ENCODE measurements around the gene RASAL3. TPM values are rescaled to one million over a fixed set of nuclear protein-coding genes. Genes with fewer than 3 reads are reported as not detected.

RASAL3 gene
- total RNA-seq (1 to 10 TPM in 2 of 4 donors, under 1 TPM in 2; 0.68 to 2.5 (median 1.3) TPM), polyA plus RNA-seq (0.66 TPM)
- long read RNA-seq, donor 1, partial matches to known transcripts = 4 of 5 reads
- long read RNA-seq, donor 1, other reads (novel, unspliced or antisense) = 1 of 5 reads
- long read RNA-seq, donor 2, partial matches to known transcripts = 1 of 2 reads
- long read RNA-seq, donor 2, other reads (novel, unspliced or antisense) = 1 of 2 reads
- long read RNA-seq, donor 3, partial matches to known transcripts = 1 of 3 reads
- long read RNA-seq, donor 3, other reads (novel, unspliced or antisense) = 1 of 3 reads
- long read RNA-seq, donor 4, partial matches to known transcripts = 0 of 2 reads
- long read RNA-seq, donor 4, other reads (novel, unspliced or antisense) = 2 of 2 reads

DNA sequence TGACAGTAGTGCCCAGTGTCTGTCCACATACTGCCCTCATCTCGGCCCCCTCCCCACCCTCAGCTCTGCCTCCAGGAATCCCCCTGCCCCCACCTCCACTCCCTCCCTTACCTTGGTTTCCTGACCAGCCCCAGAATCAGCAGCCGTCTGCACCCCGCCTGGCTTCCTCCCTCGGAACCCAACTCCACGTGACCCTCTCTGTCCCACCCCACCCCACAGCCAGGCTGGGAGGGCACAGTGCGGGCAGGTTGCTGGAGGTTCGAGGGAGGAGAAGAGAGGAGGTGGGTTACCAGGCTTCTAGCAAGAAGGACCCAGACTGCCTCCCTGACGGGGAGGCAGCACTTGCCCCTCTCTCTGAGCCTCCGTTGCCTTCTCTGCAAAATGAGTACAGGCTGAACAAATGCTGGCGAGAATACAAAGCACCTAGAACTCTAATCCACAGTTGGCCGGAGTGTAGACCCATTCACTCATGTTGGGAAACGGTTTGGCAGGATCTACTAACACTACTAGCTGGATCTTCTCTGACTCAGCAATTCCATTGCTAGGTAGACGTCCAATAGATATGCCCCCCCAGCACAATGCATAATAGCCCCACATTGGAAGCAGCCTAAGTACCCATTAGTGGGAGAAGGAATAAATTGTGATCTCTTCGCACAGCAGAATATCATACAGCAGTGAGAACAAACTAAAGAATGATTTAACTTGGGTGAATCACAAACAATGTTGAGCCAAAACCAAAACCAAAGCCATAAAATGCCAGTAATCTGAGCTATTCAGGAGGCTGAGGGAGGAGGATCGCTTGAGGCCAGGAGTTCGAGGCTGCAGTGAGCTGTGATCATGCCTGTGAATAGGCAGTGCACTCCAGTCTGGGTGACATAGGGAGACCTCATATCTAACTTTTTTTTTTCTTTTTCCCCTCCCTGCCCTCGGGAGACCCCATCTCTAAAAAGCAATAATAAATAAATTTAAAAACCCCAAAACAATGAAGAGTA is at the start of gene RASAL3:
TSS of gene RASAL3 (minus strand) at position 151 of the 992 bp plus-strand sequence. CDS start 186 bp downstream, outside the sequence.
- intact Hi-C loops (cut with DNase I) = loop anchor here in 1 of 4 donors (10.0 kb wide), 1 partner anchor 90 kb away; no protein-coding TSS in a partner anchor
- no peak within 1 kb of the TSS for H3K27ac ChIP-seq (ENCODE audit: low read length)
- no peaks in the 10 kb centered on the region for H3K27me3 ChIP-seq (ENCODE audit: control insufficient read depth, insufficient read depth)
- H3K4me3 ChIP-seq (ENCODE audit: low read length) = no peak within 1 kb of the TSS
- H3K4me1 ChIP-seq (ENCODE audit: control insufficient read depth, insufficient read depth, low read length) = peaks cover under 1% of the 10 kb centered on the region
- 34% methylated on average over 17 of the region's 17 CpGs for WGBS
- peak in 1 of 3 donors; percentile 61 for DNase-seq
- no peaks in the 10 kb centered on the region for H3K9me3 ChIP-seq (ENCODE audit: control insufficient read depth, low read length)
- peak; percentile 56 for ATAC-seq

- H3K4me3 ChIP-seq (ENCODE audit: low read length) = no peak overlapping the region
- H3K27me3 ChIP-seq (ENCODE audit: control insufficient read depth, insufficient read depth) = no peaks in the 10 kb centered on the region
- DNase-seq (no peak), ATAC-seq (no peak)
- WGBS = 89% methylated on average over 19 of the region's 19 CpGs
- intact Hi-C loops (cut with DNase I) = no loop called here
- H3K27ac ChIP-seq (ENCODE audit: low read length) = no peak overlapping the region
- H3K9me3 ChIP-seq (ENCODE audit: control insufficient read depth, low read length) = no peaks in the 10 kb centered on the region
- no peaks in the 10 kb centered on the region for H3K4me1 ChIP-seq (ENCODE audit: control insufficient read depth, insufficient read depth, low read length)
Measured at GRCh38 chr19:15511671-15512424, 47.5 kb upstream of the RASAL3 start.

GRCh38 chr19:15508035-15508710 is 43.8 kb upstream of the RASAL3 start, which contains the start of gene CYP4F22:
Gene CYP4F22, plus strand, starts transcription at chr19:15508525. Its CDS starts 16,812 bp downstream, at chr19:15525337.
- ATAC-seq = no peak
- peak within 1 kb of the TSS; percentile 18 for H3K4me3 ChIP-seq (ENCODE audit: low read length)
- no peaks in the 10 kb centered on the region for H3K9me3 ChIP-seq (ENCODE audit: control insufficient read depth, low read length)
- 3% methylated on average over 52 of the region's 52 CpGs for WGBS
- intact Hi-C loops (cut with DNase I) = no loop called here
- H3K27ac ChIP-seq (ENCODE audit: low read length) = no peak within 1 kb of the TSS
- H3K4me1 ChIP-seq (ENCODE audit: control insufficient read depth, insufficient read depth, low read length) = no peaks in the 10 kb centered on the region
- no peak for DNase-seq
- H3K27me3 ChIP-seq (ENCODE audit: control insufficient read depth, insufficient read depth) = no peaks in the 10 kb centered on the region

GRCh38 chr19:15507068-15508034 is 43.0 kb upstream of the RASAL3 start:
- DNase-seq (no peak), ATAC-seq (no peak)
- intact Hi-C loops (cut with DNase I) = no loop called here
- WGBS = 57% methylated on average over 14 of the region's 14 CpGs
- no peaks in the 10 kb centered on the region for H3K27me3 ChIP-seq (ENCODE audit: control insufficient read depth, insufficient read depth)
- H3K9me3 ChIP-seq (ENCODE audit: control insufficient read depth, low read length) = no peaks in the 10 kb centered on the region
- H3K4me3 ChIP-seq (ENCODE audit: low read length) = no peak overlapping the region
- H3K27ac ChIP-seq (ENCODE audit: low read length) = no peak overlapping the region
- H3K4me1 ChIP-seq (ENCODE audit: control insufficient read depth, insufficient read depth, low read length) = no peaks in the 10 kb centered on the region

DNA sequence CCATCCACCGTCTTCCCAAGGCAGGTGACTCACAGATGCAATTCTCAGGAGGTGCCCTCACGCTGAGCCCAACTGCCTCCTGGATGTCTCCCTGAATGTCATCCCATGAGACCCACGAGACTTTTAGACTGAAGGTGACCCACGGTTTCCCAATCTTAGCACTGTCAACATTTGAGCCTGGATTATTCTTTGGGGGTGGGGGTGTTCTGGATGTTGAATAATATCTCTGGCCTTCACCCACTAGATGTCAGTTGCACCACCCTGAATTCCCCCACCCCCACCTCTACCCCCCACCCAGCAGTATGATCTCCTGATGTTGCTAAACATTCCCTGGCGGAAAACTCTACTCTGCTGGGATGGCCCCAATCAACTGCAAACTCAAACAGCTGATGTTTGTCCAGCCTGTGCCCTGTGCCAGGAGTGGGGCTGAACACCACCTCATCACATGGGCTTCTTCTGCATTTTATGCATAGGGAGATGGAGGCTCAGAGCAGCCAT is 41.8 kb upstream of the RASAL3 start:
- no peaks in the 10 kb centered on the region for H3K27me3 ChIP-seq (ENCODE audit: control insufficient read depth, insufficient read depth)
- no peaks in the 10 kb centered on the region for H3K4me1 ChIP-seq (ENCODE audit: control insufficient read depth, insufficient read depth, low read length)
- no peak overlapping the region for H3K27ac ChIP-seq (ENCODE audit: low read length)
- no peaks in the 10 kb centered on the region for H3K9me3 ChIP-seq (ENCODE audit: control insufficient read depth, low read length)
- H3K4me3 ChIP-seq (ENCODE audit: low read length) = no peak overlapping the region
- no peak for ATAC-seq
- intact Hi-C loops (cut with DNase I) = no loop called here
- WGBS = 65% methylated on average over 5 of the region's 5 CpGs
- DNase-seq = no peak

GRCh38 chr19:15502264-15502663 is 37.9 kb upstream of the RASAL3 start:
- H3K27me3 ChIP-seq (ENCODE audit: control insufficient read depth, insufficient read depth) = no peaks in the 10 kb centered on the region
- H3K9me3 ChIP-seq (ENCODE audit: control insufficient read depth, low read length) = no peaks in the 10 kb centered on the region
- WGBS = 54% methylated on average over 1 of the region's 1 CpG
- ATAC-seq (no peak), DNase-seq (no peak)
- no peak overlapping the region for H3K4me3 ChIP-seq (ENCODE audit: low read length)
- intact Hi-C loops (cut with DNase I) = no loop called here
- H3K27ac ChIP-seq (ENCODE audit: low read length) = no peak overlapping the region
- H3K4me1 ChIP-seq (ENCODE audit: control insufficient read depth, insufficient read depth, low read length) = no peaks in the 10 kb centered on the region

DNA sequence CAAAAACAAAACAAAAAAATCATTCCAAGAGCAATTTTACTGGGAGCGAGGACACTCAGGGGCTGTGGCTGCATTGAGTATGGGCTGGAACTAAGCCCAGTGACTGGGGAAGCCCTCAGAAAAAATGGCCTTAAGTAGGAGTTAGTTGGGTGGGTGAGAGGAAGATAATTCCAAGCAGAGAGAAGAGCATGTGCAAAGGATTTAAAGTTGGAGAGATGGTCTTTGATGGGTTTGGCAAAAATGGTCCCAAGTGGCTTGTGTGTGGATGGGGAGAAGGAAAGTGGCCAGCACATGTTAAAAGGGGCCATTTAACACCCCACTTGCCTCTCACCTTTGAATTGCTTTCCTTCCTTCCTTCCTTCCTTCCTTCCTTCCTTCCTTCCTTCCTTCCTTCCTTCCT is 37.3 kb upstream of the RASAL3 start:
- intact Hi-C loops (cut with DNase I) = no loop called here
- DNase-seq = no peak
- Histone ChIP-seq H3K9me3 (ENCODE audit: control insufficient read depth, low read length) (no peaks in the 10 kb centered on the region), H3K27me3 (ENCODE audit: control insufficient read depth, insufficient read depth) (no peaks in the 10 kb centered on the region), H3K4me3 (ENCODE audit: low read length) (no peak overlapping the region), H3K4me1 (ENCODE audit: control insufficient read depth, insufficient read depth, low read length) (no peaks in the 10 kb centered on the region), H3K27ac (ENCODE audit: low read length) (no peak overlapping the region)
- no peak for ATAC-seq
- 40% methylated on average over 1 of the region's 1 CpG for WGBS

GRCh38 chr19:15498910-15499309 is 34.6 kb upstream of the RASAL3 start:
- no peak for DNase-seq
- 54% methylated on average over 6 of the region's 6 CpGs for WGBS
- H3K4me1 ChIP-seq (ENCODE audit: control insufficient read depth, insufficient read depth, low read length) = no peaks in the 10 kb centered on the region
- H3K4me3 ChIP-seq (ENCODE audit: low read length) = no peak overlapping the region
- H3K9me3 ChIP-seq (ENCODE audit: control insufficient read depth, low read length) = no peaks in the 10 kb centered on the region
- no peak for ATAC-seq
- H3K27me3 ChIP-seq (ENCODE audit: control insufficient read depth, insufficient read depth) = no peaks in the 10 kb centered on the region
- intact Hi-C loops (cut with DNase I) = no loop called here
- H3K27ac ChIP-seq (ENCODE audit: low read length) = no peak overlapping the region

GRCh38 chr19:15498156-15498858 is 34.0 kb upstream of the RASAL3 start:
- DNase-seq (no peak), ATAC-seq (no peak)
- H3K4me3 ChIP-seq (ENCODE audit: low read length) = no peak overlapping the region
- H3K27ac ChIP-seq (ENCODE audit: low read length) = no peak overlapping the region
- H3K4me1 ChIP-seq (ENCODE audit: control insufficient read depth, insufficient read depth, low read length) = no peaks in the 10 kb centered on the region
- WGBS = 67% methylated on average over 10 of the region's 10 CpGs
- intact Hi-C loops (cut with DNase I) = no loop called here
- no peaks in the 10 kb centered on the region for H3K27me3 ChIP-seq (ENCODE audit: control insufficient read depth, insufficient read depth)
- no peaks in the 10 kb centered on the region for H3K9me3 ChIP-seq (ENCODE audit: control insufficient read depth, low read length)

Data from right cardiac atrium (tissue), 5 donors.